HG02798 (cell line): Measurements from ENCODE around the gene MAPK8.
"Not testable (repeated sequence)": the region's sequence is repeated elsewhere in the genome, so short reads cannot be mapped to it uniquely, and the experiment has no call there.

ENCODE experiments used
- ATAC-seq: cut with Tn5 transposase; IDR thresholded peaks from one replicate; pipeline ENCODE4 v1.9.1; 2021; ENCODE audit warnings: mild to moderate bottlenecking; ENCODE audit not compliant: unreplicated experiment, poor library complexity

MAPK8 gene

GRCh38 chr10:48412081-48412480 lies 105.6 kb downstream of the MAPK8 start:
- no peak for ATAC-seq

GRCh38 chr10:48412933-48413332 lies 106.5 kb downstream of the MAPK8 start:
- ATAC-seq: no peak

GRCh38 chr10:48414160-48414559 lies 107.7 kb downstream of the MAPK8 start:
- no peak for ATAC-seq

GRCh38 chr10:48414778-48415177 lies 108.3 kb downstream of the MAPK8 start:
- ATAC-seq: no peak

GRCh38 chr10:48416584-48417232 lies 110.2 kb downstream of the MAPK8 start:
- ATAC-seq: no peak

- ATAC-seq: peak; percentile 44
Measured at GRCh38 chr10:48417374-48417773, 110.9 kb downstream of the MAPK8 start.

- ATAC-seq: no peak
Measured at GRCh38 chr10:48418189-48418788, 111.8 kb downstream of the MAPK8 start.

- ATAC-seq: no peak
Measured at GRCh38 chr10:48419714-48420113, 113.2 kb downstream of the MAPK8 start.

- not testable (repeated sequence) for ATAC-seq
Measured at GRCh38 chr10:48421862-48422261, 115.4 kb downstream of the MAPK8 start.

- ATAC-seq: no peak
Measured at GRCh38 chr10:48423884-48424283, 117.4 kb downstream of the MAPK8 start.

- no peak for ATAC-seq
Measured at GRCh38 chr10:48428896-48429295, 122.4 kb downstream of the MAPK8 start.

- ATAC-seq: no peak
Measured at GRCh38 chr10:48429309-48429708, 122.8 kb downstream of the MAPK8 start.

GRCh38 chr10:48430402-48430993 lies 124.0 kb downstream of the MAPK8 start:
- no peak for ATAC-seq

GRCh38 chr10:48431871-48432270 lies 125.4 kb downstream of the MAPK8 start:
- no peak for ATAC-seq

- ATAC-seq: no peak
Measured at GRCh38 chr10:48437546-48437945, 131.1 kb downstream of the MAPK8 start.

GRCh38 chr10:48439031-48439430 lies 132.6 kb downstream of the MAPK8 start:
- ATAC-seq: no peak

GRCh38 chr10:48439581-48440041 lies 133.1 kb downstream of the MAPK8 start:
- ATAC-seq: no peak

GRCh38 chr10:48440771-48441170 lies 134.3 kb downstream of the MAPK8 start:
- ATAC-seq: no peak

- ATAC-seq: no peak
Measured at GRCh38 chr10:48442090-48442808, 135.8 kb downstream of the MAPK8 start.

GRCh38 chr10:48442809-48443177 lies 136.3 kb downstream of the MAPK8 start:
- ATAC-seq: no peak

GRCh38 chr10:48444266-48444665 lies 137.8 kb downstream of the MAPK8 start:
- no peak for ATAC-seq
